ENCODE measurements around the gene RPL13A.

RPL13A gene

DNA sequence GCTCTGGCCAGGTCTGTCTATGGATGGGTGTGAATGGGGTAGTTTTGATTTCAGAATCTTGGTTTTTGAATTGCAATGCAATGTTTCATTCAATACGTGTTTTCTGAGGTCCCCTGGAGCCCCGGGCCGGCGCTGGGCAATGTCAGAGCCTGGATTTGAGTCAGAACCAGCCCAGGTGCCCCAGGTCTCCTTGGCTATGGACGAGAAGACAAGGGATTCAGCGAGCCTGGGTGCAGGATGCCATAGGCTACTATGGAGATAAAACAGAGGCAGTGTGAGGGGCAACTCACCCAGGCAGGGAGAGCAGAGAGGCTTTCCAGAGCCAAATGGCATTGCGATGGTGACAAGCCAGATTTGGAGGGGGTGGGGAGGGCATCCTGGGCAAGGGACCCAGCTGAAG lies 1.2 kb upstream of the RPL13A start:
- no peak for DNase-seq (ENCODE audit: low read depth)

DNA sequence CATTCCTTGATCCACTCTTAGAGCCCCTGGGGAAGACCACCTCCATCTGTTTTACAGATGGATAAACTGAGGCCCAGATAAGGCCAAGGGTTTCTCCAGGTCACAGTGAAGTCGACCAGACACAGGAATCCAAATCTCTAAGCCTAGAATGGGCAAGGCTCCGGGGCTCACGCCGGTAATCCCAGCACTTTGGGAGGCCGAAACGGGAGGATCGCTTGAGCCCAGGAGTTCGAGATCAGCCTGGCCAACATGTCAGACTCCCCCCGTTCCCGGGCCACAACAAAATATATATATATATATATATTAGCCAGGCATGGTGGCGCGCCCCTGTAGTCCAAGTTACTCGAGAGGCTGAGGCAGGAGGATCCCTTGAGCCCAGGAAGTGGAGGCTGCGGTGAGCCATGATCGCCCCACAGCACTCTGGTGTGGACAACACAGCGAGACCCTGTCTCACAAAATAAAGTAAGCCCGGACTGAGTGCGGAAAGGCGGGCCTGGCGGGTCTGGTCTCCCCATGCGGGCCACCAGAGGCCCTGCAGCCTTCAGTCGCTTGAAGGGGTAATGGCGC lies 615 bp upstream of the RPL13A start:
- no peak for DNase-seq (ENCODE audit: low read depth)

DNA sequence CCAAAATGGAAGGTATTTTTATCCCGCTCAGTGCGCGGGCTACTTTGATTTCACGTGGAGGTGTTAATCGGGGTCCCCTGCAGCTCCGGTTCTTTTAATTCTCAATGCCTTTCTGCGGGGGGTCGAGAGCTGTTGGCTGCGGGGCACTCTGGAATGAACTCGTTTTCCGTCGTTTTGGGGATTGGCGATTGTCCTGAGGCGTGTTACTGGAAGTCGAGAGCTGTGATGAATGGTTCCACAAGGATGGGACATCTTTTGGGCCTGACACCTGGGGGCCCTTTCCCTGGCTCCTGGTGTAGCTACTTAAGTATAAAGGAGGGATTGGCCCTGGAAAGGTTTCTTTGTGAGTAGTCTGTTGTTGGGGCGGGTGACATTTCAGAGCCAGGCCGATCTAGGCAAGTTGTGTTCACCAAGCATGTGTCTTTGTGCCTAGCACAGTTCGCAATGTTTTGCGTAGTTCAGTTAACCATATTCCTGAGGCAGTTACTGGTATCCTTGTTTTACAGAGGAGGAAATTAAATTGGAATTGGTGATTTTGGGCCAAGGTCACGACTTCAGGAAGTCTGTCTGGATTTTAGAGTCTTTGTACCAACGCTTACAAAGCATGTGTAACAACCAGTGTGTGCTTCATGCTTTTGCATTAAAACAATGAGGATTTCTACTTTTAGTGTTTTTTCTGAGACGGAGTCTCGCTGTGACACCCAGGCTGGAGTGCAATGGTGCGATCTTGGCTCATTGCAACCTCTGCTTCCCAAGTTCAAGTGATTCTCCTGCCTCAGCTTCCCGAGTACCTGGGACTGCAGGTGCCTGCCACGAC lies 846 bp downstream of the RPL13A start:
- DNase-seq (ENCODE audit: low read depth), result no peak

DNA sequence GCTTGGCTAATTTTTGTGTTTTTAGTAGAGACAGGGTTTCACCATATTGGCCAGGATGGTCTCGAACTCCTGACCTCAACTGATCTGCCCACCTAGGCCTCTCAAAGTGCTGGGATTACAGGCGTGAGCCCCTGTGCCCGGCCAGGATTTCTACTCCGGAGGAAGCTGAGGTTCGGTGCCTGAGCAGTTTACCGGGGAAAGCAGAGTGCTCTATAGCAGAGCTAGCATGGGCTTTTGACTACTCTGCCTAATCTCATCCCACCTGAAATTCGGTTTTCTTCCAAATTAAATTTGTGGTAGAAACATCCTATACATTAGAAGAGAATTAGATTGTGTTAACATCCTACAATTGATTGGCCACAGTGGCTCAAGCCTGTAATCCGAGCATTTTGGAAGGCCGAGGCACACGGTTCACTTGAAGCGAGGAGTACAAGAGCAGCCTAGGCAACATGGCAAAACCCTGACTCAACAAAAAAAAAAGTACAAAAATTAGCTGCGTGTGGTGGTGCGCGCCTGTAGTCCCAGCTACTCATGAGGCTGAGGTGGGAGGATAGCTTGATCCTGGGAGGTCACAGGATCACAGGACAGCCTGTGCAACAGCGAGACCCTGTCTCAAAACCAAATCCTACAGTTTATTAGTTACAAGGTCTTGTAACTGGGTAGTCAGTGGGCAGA lies 1.6 kb downstream of the RPL13A start:
- DNase-seq (ENCODE audit: low read depth), result no peak

DNA sequence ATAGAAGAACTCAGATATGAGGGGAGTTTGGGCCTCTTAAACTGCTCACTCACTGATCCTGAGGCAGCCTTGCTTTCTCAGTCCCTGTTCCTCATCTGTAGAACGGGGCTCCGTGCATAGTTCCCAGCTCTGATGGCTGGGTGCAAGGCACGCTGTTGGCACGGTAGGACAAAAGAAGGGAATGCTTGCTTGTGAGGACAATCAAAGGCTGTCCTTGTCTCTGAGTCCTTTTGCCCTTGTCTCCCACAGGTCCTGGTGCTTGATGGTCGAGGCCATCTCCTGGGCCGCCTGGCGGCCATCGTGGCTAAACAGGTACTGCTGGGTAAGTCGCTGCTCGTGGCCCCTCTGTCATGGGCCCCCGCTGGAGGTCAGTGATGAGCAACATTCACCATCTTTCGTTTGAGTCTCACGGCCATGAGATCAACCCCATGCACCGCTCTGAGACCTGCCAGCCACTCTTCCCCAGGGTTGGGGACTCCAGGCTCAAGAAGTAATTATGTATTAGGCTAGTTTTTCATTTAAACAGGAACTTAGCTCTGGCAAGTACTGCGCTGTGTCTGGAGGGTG lies 2.3 kb downstream of the RPL13A start:
- no peak for DNase-seq (ENCODE audit: low read depth)

DNA sequence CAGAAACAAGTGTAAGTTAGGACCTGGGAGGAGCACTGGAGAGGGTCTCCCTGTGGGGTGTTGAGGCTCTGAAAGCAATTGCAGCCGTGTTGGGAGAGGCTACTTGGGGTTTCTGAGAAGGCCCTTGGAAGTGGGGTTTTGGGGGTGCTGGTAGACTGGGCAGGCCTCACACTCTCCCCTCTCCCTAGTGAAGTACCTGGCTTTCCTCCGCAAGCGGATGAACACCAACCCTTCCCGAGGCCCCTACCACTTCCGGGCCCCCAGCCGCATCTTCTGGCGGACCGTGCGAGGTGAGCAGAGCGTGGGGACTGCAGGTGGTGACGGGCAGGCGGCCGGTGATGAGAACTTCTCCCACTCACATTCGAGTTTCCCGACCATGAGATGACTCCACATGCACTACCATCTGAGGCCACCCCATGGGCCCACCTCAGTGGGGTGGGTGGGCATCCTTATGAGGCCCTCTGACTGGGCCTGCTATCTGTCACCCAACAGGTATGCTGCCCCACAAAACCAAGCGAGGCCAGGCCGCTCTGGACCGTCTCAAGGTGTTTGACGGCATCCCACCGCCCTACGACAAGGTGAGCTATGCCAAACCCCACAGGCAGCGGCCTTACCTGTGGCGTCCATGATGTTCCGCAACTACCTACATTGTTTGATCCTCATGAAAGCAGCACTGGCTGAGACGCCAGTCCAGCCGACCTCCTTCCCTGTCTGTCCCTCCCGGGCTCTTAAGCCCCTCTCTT lies 3.0 kb downstream of the RPL13A start:
- DNase-seq (ENCODE audit: low read depth), result no peak

DNA sequence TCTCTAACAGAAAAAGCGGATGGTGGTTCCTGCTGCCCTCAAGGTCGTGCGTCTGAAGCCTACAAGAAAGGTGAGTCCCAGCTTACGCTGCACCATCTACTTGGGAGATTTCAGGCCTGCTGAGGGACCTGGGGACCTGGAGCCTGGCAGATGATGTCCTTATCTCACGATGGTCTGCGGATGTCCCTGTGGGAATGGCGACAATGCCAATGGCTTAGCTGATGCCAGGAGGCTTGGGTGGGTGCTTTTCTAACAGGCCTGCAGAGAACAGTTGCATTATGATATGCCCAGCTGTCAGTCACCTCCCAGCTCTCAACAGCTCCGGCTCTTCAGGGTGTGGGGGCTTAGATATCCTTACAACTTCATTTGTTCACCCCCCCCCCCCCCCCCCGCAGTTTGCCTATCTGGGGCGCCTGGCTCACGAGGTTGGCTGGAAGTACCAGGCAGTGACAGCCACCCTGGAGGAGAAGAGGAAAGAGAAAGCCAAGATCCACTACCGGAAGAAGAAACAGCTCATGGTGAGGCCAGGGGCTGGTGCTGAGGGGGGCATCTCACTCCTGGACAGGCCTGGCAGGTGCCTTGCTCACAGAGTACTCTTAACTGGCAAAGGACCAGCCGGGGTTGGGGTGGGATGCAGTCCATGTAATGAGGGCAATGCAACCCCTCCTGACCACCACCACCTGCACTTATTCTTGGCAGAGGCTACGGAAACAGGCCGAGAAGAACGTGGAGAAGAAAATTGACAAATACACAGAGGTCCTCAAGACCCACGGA lies 3.8 kb downstream of the RPL13A start:
- DNase-seq (ENCODE audit: low read depth), result no peak

DNA sequence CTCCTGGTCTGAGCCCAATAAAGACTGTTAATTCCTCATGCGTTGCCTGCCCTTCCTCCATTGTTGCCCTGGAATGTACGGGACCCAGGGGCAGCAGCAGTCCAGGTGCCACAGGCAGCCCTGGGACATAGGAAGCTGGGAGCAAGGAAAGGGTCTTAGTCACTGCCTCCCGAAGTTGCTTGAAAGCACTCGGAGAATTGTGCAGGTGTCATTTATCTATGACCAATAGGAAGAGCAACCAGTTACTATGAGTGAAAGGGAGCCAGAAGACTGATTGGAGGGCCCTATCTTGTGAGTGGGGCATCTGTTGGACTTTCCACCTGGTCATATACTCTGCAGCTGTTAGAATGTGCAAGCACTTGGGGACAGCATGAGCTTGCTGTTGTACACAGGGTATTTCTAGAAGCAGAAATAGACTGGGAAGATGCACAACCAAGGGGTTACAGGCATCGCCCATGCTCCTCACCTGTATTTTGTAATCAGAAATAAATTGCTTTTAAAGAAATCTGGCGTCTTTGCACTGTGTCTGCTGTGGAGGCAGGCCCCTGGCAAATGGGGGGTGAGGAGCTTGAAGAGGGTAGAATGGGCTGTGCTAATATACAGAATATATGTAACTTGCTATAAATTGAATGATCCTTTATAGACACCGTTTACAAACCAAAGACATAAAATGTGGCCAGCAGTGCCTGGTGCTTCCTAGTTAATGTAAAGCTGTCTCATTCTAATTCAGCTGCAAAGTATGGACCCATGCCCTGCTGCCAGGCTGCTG lies 4.6 kb downstream of the RPL13A start:
- DNase-seq (ENCODE audit: low read depth), result no peak

DNA sequence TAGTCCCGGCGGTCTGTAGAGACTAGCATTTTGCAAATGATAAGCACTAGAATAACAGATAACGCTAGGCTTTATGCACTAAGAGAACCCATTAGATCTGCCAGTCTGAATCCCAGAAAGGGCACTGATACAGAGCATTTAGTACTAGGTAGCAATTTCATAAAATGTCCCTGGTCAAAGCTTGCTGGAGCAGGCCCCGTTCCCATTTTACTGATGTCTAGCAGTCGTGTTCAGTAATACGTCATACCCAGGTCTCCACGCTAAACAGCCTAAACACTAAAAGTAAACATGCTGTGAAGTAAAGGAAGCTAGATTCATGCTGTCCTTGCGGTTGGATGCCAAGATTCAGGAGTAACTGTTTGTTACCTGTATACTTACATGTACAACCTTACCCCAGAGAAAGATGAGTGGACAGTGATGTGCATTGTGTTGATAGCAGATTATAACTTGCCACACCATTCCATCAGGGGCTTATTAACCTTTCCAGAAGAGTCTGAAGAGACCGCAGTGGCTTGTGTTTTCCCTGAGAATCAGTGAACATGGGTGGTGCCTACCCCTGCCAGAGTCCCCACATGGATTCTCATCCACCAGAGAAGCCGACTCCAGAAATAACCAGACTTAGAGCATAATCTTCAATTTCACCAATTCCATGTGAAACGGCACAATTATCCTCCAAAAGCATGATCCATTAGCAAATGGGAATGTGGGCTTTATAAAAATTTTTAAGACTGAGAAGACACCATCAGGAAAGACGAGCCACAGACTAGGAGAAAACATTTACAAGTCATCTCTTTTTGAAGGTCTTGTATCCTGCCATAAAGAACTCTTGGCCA lies 5.4 kb downstream of the RPL13A start:
- DNase-seq (ENCODE audit: low read depth), result no peak

DNA sequence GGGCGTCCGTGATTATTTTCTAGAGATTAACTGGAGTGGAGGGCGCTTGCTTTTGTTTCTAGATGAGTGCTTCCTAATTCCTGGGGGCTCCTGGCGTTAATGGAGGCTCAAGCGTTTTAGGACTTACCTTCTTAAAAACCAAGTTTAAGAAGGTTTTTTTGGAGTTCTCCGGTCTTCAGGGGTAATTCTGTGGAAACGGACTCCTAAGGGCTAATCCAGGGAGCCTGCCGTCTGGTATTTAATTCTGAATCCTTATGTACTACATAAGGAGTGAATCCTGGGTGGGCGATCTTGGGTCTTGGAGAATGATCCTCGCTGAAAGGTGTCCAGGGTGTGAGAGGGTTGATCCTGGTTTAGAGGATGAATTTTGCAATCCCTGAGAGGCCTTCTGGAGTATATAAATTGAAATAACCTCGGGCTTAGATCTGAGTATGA lies 9.2 kb downstream of the RPL13A start:
- no peak for DNase-seq (ENCODE audit: low read depth)

DNA sequence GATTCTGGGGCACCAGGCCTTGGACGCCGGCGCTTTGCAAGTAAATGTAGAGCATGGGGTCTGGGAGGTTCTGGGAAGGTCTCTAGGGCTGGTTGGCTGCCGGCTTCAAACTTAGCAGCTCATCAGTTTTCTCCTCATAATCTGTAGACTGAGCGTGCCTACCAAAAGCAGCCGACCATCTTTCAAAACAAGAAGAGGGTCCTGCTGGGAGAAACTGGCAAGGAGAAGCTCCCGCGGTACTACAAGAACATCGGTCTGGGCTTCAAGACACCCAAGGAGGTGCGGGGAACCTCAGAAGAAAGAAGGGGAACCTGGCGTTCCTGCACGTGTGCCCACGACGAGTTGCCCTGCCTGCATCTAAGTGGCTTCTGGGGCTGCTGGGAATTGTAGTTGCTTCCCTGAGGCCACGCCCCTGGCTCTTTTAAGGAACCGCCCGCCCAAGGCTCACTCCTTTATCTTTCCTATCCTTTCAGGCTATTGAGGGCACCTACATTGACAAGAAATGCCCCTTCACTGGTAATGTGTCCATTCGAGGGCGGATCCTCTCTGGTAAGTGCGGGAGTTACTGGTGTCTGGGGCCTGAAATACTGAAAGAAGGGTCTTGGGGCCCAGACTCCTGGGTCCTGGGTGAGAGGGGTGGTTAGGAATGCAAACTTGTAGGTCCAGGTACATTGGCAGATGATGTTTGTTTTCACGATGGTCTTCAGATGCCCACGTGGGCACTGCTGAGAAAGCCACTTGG lies 9.8 kb downstream of the RPL13A start:
- DNase-seq (ENCODE audit: low read depth), result peak; percentile 58

DNA sequence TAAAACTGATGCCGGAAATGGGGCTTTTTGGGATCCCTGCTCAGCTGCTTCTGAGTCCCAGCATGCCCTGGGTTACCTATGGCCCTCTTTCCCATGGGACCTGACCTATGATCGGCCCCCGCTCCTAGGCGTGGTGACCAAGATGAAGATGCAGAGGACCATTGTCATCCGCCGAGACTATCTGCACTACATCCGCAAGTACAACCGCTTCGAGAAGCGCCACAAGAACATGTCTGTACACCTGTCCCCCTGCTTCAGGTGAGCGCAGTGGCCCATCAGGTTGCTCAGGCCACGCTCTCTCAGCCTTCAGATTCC lies 10.3 kb downstream of the RPL13A start:
- DNase-seq (ENCODE audit: low read depth), result no peak

DNA sequence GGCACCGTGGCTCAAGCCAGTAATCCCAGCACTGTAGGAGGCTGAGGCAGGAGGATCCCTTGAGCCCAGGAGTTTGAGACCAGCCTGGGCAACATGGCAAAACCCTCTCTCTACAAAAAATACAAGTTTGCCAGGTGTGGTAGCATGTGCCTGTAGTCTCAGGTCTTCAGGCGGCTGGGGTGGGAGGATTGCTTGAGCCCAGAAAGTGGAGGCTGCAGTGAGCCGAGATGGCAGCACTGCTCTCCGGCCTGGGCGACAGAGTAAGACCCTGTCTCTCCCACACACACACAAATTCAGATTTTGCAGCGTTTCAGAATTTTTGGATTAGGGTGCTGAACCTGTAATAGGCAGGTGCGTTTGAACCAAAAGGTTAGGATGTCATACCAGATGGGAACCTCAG lies 11.1 kb downstream of the RPL13A start:
- DNase-seq (ENCODE audit: low read depth), result no peak

DNA sequence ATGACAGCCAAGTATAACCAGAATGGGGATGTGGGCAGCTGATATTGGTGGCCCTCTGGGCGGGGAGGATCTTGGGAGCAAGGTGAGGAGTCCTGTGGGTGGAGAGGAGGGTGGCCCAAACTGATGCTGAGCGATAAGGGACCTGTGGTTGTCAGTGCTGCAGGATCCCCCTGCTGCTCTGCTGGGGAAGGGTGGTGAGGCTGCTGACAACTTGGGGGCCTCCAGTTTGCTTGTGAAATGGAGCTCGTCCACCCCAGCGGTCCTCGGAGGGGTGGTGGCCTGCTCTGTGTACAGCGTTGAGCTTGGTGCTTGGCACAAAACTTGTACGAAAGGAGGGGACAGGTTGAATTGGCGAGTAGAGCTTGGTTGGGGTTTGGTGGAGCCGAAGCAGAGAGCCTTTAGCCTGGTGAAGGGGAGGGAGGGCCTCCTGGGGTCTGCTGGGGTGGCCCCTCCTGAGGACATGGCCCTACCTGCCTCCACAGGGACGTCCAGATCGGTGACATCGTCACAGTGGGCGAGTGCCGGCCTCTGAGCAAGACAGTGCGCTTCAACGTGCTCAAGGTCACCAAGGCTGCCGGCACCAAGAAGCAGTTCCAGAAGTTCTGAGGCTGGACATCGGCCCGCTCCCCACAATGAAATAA lies 11.7 kb downstream of the RPL13A start:
- no peak for DNase-seq (ENCODE audit: low read depth)

DNA sequence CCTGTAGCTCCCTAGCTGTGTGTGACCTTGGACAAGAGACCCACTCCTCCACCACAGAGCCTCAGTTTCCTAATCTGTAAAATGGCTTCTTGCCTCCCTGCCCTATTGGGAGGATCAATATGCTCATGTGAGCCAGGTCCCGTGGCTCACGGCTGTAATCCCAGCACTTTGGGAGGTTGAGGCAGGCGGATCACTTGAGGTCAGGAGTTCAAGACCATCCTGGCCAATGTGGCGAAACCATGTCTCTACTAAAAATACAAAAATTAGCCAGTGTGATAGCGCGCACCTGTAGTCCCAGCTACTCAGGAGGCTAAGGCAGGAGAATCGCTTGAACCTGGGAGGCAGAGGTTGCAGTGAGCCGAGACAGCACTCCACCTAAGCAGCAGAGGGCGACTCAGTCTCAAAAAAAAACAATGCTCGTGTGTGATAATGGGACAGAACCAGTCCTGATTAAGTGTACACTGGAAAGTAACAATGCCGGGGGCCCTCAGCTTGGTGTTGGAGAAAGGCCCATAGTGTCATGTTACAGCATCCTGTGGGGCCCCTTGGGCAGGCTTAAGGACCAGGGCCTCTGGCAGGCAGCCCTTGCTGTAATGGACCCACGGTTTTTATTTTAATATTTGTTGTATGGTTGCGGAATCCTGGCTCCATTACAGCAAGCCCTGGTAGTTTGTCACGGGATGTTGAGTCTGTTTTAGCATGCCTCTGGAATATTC lies 15.6 kb downstream of the RPL13A start:
- no peak for DNase-seq (ENCODE audit: low read depth)

DNA sequence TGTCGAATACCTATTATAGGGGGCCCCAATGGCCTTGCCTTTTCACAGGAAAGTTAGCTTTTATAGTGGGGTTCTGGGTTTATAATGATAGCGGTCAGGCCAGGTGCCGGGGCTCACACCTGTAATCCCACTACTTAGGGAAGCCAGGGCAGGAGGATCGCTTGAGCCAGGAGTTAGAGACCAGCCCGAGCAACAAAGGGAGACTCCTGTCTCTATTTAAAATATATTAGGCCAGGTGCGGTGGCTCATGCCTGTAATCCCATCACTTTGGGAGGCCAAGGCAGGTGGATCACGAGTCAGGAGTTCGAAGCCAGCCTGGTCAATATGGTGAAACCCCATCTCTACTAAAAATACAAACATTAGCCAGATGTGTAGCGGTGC lies 16.2 kb downstream of the RPL13A start:
- no peak for DNase-seq (ENCODE audit: low read depth)

DNA sequence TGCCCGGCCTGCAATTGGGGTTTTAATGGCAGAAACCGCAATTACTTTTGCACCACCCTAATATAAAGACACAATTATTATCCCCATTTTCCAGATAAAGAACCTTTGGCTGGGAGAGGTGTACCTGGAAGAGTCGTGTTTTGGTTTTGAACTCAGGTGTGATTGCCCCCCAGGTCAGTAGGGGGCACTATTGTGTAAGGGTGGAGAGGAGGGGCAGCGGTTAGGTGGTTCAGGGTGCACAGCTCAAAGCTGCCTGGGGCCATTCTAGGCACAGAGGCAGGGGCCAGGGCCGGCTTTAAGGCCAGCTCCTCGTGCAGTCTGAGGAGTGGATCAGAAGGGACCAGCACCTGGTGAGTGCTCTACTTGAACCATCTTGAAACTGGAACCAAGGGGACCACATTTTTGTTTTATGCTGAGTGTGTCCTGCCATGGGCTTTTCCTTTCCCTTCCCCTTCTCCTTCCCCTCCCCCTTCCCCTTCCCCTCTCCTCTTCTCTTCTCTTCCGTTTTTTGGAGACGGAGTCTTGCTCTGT lies 19.2 kb downstream of the RPL13A start:
- peak; percentile 60 for DNase-seq (ENCODE audit: low read depth)

All from stimulated activated CD8-positive, alpha-beta memory T cell treated with anti-CD3 and anti-CD28 coated beads, Interleukin-12 subunit alpha, Interleukin-12 subunit beta, amount 100 ng/mL, for 1 hour (primary cell).